Kidney glomerular epithelial cell (primary cell): ENCODE results near the gene MACROD2.
"Not testable (repeated sequence)": the region's sequence is repeated elsewhere in the genome, so short reads cannot be mapped to it uniquely, and the experiment has no call there.

ENCODE experiments used
- DNase-seq: peaks from one replicate; lab custom pipeline; 2025; lab: John Stamatoyannopoulos, UW

MACROD2 gene

GRCh38 chr20:14915356-14915755 is 920.0 kb downstream of the MACROD2 start:
- DNase-seq: no peak

GRCh38 chr20:14916360-14916920 is 921.1 kb downstream of the MACROD2 start:
- no peak for DNase-seq

GRCh38 chr20:14918281-14918680 is 923.0 kb downstream of the MACROD2 start:
- no peak for DNase-seq

- DNase-seq: no peak
These were observed 923.7 kb downstream of the MACROD2 start for GRCh38 chr20:14918976-14919375.

GRCh38 chr20:14919501-14920081 is 924.3 kb downstream of the MACROD2 start:
- no peak for DNase-seq

GRCh38 chr20:14921513-14921912 is 926.2 kb downstream of the MACROD2 start:
- DNase-seq: no peak

GRCh38 chr20:14922503-14923267 is 927.4 kb downstream of the MACROD2 start:
- DNase-seq: peak; percentile 59

GRCh38 chr20:14924433-14924832 is 929.1 kb downstream of the MACROD2 start:
- DNase-seq: no peak

- peak; percentile 18 for DNase-seq
These were observed 930.0 kb downstream of the MACROD2 start for GRCh38 chr20:14925300-14925699.

- DNase-seq: not testable (repeated sequence)
These were observed 931.1 kb downstream of the MACROD2 start for GRCh38 chr20:14926436-14926835.

GRCh38 chr20:14928083-14928482 is 932.8 kb downstream of the MACROD2 start:
- no peak for DNase-seq

GRCh38 chr20:14929388-14929787 is 934.1 kb downstream of the MACROD2 start:
- no peak for DNase-seq

- DNase-seq: no peak
These were observed 936.7 kb downstream of the MACROD2 start for GRCh38 chr20:14932040-14932439.

- DNase-seq: no peak
These were observed 940.0 kb downstream of the MACROD2 start for GRCh38 chr20:14935285-14935684.

GRCh38 chr20:14937021-14937420 is 941.7 kb downstream of the MACROD2 start:
- no peak for DNase-seq

GRCh38 chr20:14937846-14938245 is 942.5 kb downstream of the MACROD2 start:
- no peak for DNase-seq

- DNase-seq: no peak
These were observed 952.2 kb downstream of the MACROD2 start for GRCh38 chr20:14947536-14947935.

- no peak for DNase-seq
These were observed 952.6 kb downstream of the MACROD2 start for GRCh38 chr20:14947946-14948345.

GRCh38 chr20:14948416-14948815 is 953.1 kb downstream of the MACROD2 start:
- no peak for DNase-seq

- no peak for DNase-seq
These were observed 955.3 kb downstream of the MACROD2 start for GRCh38 chr20:14950633-14951032.

GRCh38 chr20:14951105-14951504 is 955.8 kb downstream of the MACROD2 start:
- DNase-seq: no peak

- peak; percentile 39 for DNase-seq
These were observed 956.5 kb downstream of the MACROD2 start for GRCh38 chr20:14951707-14952418.

GRCh38 chr20:14953736-14954135 is 958.4 kb downstream of the MACROD2 start:
- no peak for DNase-seq
